ENCODE measurements around the gene IMPA2.

The IMPA2 gene

DNA sequence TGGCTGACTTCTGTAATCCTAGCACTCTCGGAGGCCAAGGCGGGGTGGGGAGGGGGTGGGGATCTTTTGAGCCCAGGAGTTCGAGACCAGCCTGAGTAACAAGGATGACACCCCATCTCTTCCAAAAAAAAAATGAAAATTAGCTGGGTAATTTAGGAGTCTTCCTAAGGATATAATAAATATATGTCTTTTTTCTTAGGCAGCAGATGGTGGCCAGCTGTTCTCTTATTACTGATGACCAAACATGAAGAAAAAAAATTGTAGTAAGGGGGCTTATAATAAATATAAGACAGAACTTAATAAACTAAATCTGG is 4.2 kb upstream of the IMPA2 start:
- Mint-ChIP-seq H3K9me3 (no peaks in the 10 kb centered on the region), H3K4me3 (no peak overlapping the region), H3K27ac (no peak overlapping the region), H3K4me1 (peaks cover 12% of the 10 kb centered on the region), H3K27me3 (no peaks in the 10 kb centered on the region)
- DNase-seq (no peak), ATAC-seq (no peak)

- peaks cover 29% of the 10 kb centered on the region for H3K4me1 Mint-ChIP-seq
- H3K27me3 Mint-ChIP-seq: no peaks in the 10 kb centered on the region
- H3K4me3 Mint-ChIP-seq: no peak overlapping the region
- no peak for DNase-seq
- ATAC-seq: no peak
- no peak overlapping the region for H3K27ac Mint-ChIP-seq
- no peaks in the 10 kb centered on the region for H3K9me3 Mint-ChIP-seq
Observed at GRCh38 chr18:11978956-11979355, 2.4 kb upstream of the IMPA2 start.

- H3K4me3 Mint-ChIP-seq: peak overlapping the region; percentile 90 to 91
- peak overlapping the region; percentile 52 to 92 for H3K27ac Mint-ChIP-seq
- H3K9me3 Mint-ChIP-seq: no peaks in the 10 kb centered on the region
- ATAC-seq (no peak), DNase-seq (no peak)
- H3K27me3 Mint-ChIP-seq: no peaks in the 10 kb centered on the region
- peaks cover 29% of the 10 kb centered on the region for H3K4me1 Mint-ChIP-seq
Observed at GRCh38 chr18:11980163-11980493, 1.2 kb upstream of the IMPA2 start.

GRCh38 chr18:11980494-11981191 is 664 bp upstream of the IMPA2 start:
- Mint-ChIP-seq H3K9me3 (no peaks in the 10 kb centered on the region), H3K4me3 (peak overlapping the region; percentile 90 to 91), H3K4me1 (peaks cover 29% of the 10 kb centered on the region), H3K27me3 (no peaks in the 10 kb centered on the region), H3K27ac (peak overlapping the region; percentile 92)
- peak; percentile 96 for ATAC-seq
- peak in 1 of 2 donors; percentile 99 for DNase-seq

- ATAC-seq: peak; percentile 11
- Mint-ChIP-seq H3K4me3 (peak overlapping the region; percentile 90 to 91), H3K27me3 (no peaks in the 10 kb centered on the region), H3K4me1 (peaks cover 29% of the 10 kb centered on the region), H3K27ac (peak overlapping the region in 1 of 2 donors; percentile 68), H3K9me3 (no peaks in the 10 kb centered on the region)
- peak in 1 of 2 donors; percentile 33 for DNase-seq
Observed at GRCh38 chr18:11981543-11982366, 448 bp downstream of the IMPA2 start.

- Mint-ChIP-seq H3K4me3 (peak overlapping the region in 1 of 2 donors; percentile 91), H3K27me3 (no peaks in the 10 kb centered on the region)
- no peak for DNase-seq
Observed at GRCh38 chr18:11982981-11983380, 1.7 kb downstream of the IMPA2 start.

DNA sequence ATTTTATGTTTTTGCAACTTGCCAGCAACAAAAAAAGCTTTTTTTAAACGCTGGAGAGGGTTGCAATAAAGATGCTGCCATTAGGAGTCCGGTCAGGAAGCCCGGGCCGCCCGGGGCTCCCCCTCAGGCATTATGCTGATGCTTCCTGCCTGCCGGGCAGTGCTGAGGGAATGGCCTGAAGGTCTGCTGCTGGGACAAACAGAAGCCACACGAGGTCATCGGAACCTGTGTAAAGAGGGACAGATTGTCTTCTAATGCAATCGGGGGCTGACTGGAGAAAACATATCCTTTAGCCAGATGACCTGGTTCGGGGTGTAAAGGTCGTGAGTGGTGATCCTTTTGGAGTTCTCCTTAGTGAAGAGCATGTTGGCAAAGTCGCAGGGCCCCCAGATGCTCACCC is 2.3 kb downstream of the IMPA2 start:
- no peak overlapping the region for H3K4me3 Mint-ChIP-seq
- H3K27ac Mint-ChIP-seq: no peak overlapping the region
- no peaks in the 10 kb centered on the region for H3K9me3 Mint-ChIP-seq
- ATAC-seq: no peak
- DNase-seq: no peak
- no peaks in the 10 kb centered on the region for H3K27me3 Mint-ChIP-seq
- peaks cover 29% of the 10 kb centered on the region for H3K4me1 Mint-ChIP-seq

More at GRCh38 chr18:11982981-11983380, 1.7 kb downstream of the IMPA2 start:
- H3K9me3 Mint-ChIP-seq: no peaks in the 10 kb centered on the region
- peaks cover 29% of the 10 kb centered on the region for H3K4me1 Mint-ChIP-seq
- ATAC-seq: no peak
- H3K27ac Mint-ChIP-seq: no peak overlapping the region

DNA sequence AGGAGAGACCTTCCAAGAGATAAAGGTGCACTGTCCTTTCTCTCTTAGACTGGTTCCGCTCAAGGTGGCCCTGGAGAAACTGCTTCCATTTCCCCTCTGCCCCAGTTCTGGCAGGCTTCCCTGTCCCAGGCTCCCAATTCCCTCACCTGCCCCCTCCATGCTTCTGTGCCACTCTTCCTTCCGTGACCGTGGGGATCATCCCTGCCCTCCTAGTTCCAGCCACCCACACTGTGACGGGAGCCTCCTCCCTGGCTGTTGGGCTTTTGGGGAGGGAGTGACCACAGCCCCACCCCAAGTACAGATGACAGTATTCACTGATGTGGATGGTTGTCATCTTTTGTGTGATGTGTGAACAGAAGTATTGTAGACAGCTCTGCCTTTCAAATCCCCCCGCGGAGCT is 2.8 kb downstream of the IMPA2 start:
- Mint-ChIP-seq H3K27me3 (no peaks in the 10 kb centered on the region), H3K4me3 (no peak overlapping the region), H3K27ac (no peak overlapping the region), H3K4me1 (peaks cover 29% of the 10 kb centered on the region), H3K9me3 (no peaks in the 10 kb centered on the region)
- ATAC-seq: no peak
- no peak for DNase-seq

- no peak for DNase-seq
- Mint-ChIP-seq H3K27ac (no peak overlapping the region), H3K4me1 (peaks cover 19% of the 10 kb centered on the region), H3K4me3 (no peak overlapping the region), H3K27me3 (no peaks in the 10 kb centered on the region), H3K9me3 (no peaks in the 10 kb centered on the region)
- no peak for ATAC-seq
Observed at GRCh38 chr18:11985586-11985985, 4.3 kb downstream of the IMPA2 start.

DNA sequence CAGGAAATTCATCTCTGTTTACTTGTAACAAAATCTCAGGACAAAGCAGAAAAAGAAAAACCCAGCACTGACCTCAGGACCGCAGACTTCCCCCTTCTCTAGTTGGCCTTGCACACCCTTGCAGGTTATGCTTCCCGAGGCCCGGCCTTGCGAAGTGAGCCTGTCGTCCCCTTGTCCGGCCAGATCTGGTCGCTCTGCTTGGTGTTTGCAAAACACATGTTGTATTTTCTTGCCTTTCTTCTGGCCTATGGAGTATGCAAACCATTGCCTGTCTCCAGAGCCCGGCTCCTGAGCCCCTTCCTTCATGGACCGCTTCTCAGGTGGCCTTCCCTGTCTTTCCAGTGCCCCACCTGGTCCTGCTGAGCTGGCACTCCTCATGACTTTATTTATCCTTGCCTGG is 4.8 kb downstream of the IMPA2 start:
- Mint-ChIP-seq H3K27ac (no peak overlapping the region), H3K27me3 (no peaks in the 10 kb centered on the region), H3K4me1 (peaks cover 19% of the 10 kb centered on the region), H3K9me3 (no peaks in the 10 kb centered on the region), H3K4me3 (no peak overlapping the region)
- ATAC-seq (no peak), DNase-seq (no peak)

DNA sequence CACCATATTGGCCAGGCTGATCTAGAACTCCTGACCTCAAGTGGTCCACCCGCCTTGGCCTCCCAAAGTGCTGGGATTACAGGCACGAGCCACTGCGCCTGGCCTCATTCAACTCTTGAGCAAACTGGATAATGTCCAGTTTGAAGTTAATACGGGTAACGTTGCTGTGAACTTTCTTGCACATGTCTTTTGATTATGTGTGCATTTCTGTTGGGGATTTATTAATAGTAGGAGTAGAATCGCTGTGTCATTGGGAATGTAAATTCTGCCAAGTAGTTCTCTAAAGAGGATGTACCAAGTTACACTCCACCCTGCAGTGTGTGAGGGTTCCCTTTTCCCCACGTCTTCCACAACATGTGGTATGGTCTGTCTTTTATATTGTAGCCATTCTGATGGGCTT is 6.2 kb downstream of the IMPA2 start:
- no peak for ATAC-seq
- Mint-ChIP-seq H3K27ac (no peak overlapping the region), H3K27me3 (no peaks in the 10 kb centered on the region), H3K4me3 (no peak overlapping the region), H3K9me3 (no peaks in the 10 kb centered on the region), H3K4me1 (peaks cover 12% of the 10 kb centered on the region)
- DNase-seq: no peak

DNA sequence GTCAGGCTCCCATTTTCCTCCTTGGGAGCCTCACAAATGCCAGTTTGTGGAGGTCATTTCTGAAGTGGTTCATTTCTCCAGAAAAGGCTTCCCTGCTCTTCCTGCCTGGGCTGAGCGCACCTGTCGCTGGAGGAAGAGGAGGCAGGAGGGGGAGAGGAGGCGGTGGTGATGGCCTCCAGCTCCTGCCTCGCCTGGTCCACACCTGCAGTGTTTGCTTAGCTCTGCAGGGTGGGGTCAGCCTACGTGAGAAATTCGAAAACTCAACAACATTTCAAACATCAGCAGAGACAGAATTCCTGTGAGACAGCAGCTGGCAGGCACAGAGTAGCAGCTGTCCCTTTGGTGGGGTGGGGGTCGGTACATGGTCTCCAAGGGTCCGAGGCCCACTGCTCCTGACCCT is 7.9 kb downstream of the IMPA2 start:
- H3K9me3 Mint-ChIP-seq: no peaks in the 10 kb centered on the region
- H3K27ac Mint-ChIP-seq: no peak overlapping the region
- no peak overlapping the region for H3K4me3 Mint-ChIP-seq
- no peak for ATAC-seq
- H3K4me1 Mint-ChIP-seq: no peaks in the 10 kb centered on the region
- no peaks in the 10 kb centered on the region for H3K27me3 Mint-ChIP-seq
- no peak for DNase-seq

DNA sequence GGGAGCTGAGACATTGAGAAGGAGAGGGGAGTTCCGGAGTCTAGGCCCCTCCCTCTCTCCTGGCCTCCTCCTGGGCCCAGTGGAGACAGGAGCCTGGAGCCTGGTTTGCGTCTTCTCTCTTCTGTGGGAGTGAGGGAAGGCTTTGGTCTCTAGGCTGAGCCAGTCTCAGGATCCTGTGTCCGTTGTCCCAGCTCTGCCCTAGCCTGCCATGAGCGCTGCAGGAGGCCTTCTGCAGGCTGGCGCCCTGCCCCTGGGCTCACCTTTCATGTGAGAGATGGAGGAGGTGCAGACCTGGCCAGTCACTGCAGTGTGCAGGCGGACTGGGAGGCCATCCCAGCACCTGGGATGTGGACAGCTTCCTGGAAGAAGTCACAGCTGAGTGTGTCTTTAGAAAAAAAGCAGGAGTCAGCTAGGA is 8.7 kb downstream of the IMPA2 start:
- Mint-ChIP-seq H3K4me1 (peaks cover 4% of the 10 kb centered on the region), H3K27me3 (no peaks in the 10 kb centered on the region), H3K27ac (peak overlapping the region; percentile 7 to 72), H3K4me3 (no peak overlapping the region), H3K9me3 (no peaks in the 10 kb centered on the region)
- ATAC-seq (no peak), DNase-seq (no peak)

- no peaks in the 10 kb centered on the region for H3K27me3 Mint-ChIP-seq
- H3K4me3 Mint-ChIP-seq: no peak overlapping the region
- no peak for ATAC-seq
Observed at GRCh38 chr18:11990539-11990938, 9.2 kb downstream of the IMPA2 start.

GRCh38 chr18:11991021-11991795 is 9.9 kb downstream of the IMPA2 start:
- Mint-ChIP-seq H3K27ac (peak overlapping the region in 1 of 2 donors; percentile 61), H3K27me3 (no peaks in the 10 kb centered on the region), H3K4me1 (peaks cover 16% of the 10 kb centered on the region), H3K4me3 (no peak overlapping the region), H3K9me3 (no peaks in the 10 kb centered on the region)
- DNase-seq: no peak
- no peak for ATAC-seq

More at GRCh38 chr18:11990539-11990938, 9.2 kb downstream of the IMPA2 start:
- DNase-seq: no peak
- Mint-ChIP-seq H3K27ac (peak overlapping the region in 1 of 2 donors; percentile 7), H3K9me3 (no peaks in the 10 kb centered on the region), H3K4me1 (peaks cover 10% of the 10 kb centered on the region)

All from stimulated activated naive CD8-positive, alpha-beta T cell treated with anti-CD3 and anti-CD28 coated beads, Interleukin-15, amount 100 ng/mL, for 72 hours (primary cell).